A549 treated with Hydrocortisone at 1 μM for 4 hours (cell line): ENCODE measurements around the gene RPE. TPM values are rescaled to one million over a fixed set of nuclear protein-coding genes. Genes with fewer than 3 reads are reported as not detected.

Source experiments
- total RNA-seq: library from RNA; stranded (reverse); fragments of 200-300 nt; extraction: Qiagen RNA extraction; gene quantifications from 5 replicates; pipeline ENCODE4 v1.2.3, GENCODE V29; 2022

The RPE gene
- 54.6 to 89.6 TPM (median 59.9 TPM) in 5 replicates for total RNA-seq

DNA sequence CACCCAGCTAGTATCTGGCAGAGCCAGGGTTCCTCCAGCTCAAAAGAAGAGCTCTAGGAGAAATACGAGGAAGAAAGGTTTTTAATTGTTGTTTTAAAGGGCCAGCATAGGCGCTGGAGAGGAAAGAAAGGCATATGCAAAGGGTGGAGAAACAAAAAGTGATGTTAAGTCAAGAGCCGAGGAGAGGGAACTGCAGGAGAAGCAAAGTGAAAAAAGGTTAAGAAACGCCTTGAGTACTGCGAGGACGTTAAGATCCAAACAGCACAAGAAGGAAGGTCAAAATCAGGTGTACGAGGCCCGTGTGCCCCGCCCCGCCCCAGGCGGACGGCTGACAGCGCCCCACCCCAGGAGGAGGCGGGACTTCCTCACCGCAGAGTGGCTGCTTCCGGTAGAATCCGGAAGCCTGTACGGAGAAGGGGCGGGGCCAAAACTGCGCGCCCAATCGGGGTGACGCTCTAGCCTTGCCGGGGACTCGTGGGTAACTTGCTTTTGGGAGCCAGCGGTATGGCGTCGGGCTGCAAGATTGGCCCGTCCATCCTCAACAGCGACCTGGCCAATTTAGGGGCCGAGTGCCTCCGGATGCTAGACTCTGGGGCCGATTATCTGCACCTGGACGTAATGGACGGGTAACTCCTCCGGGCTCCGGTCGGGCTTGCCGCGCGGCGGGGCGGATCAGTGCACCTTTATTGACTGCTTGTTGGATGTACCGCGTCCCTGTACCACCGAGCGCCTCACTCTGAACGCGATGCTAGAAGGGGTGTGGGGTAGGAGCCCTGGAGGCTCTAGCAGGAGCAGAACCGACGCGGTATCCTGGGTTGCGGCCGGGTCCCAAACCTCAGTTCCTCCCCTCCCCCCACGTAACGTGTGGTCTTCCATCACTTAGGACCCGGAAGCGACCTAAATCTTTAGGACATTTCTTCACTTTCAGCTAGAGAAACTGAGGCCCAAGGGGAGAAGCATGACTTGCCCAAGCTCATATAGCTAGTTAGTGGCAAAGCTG lies at the start of gene RPE:
TSS of gene RPE (plus strand) at position 481 of the 1,000 bp plus-strand sequence. CDS start at position 505, 24 bp downstream.

Other genes with a start within 250 kb of the RPE start
- not detected in 5 replicates for gene UNC80, start 230.8 kb upstream of the RPE start, total RNA-seq
- gene KANSL1L, start 168.8 kb downstream of the RPE start, total RNA-seq = 0.41 to 0.79 TPM (median 0.53 TPM) in 5 replicates
- gene ACADL, start 222.8 kb downstream of the RPE start, total RNA-seq = 0.08 to 0.15 TPM (median 0.14 TPM) in 5 replicates